IPS-NIHi7 (cell line): ENCODE measurements around the gene DUSP3.

ENCODE experiments used
- DNase-seq: peaks from one replicate; pipeline ENCODE4 v3.0.0; 2012; ENCODE audit warnings: mixed read lengths; ENCODE audit errors: extremely low spot score

Gene DUSP3

DNA sequence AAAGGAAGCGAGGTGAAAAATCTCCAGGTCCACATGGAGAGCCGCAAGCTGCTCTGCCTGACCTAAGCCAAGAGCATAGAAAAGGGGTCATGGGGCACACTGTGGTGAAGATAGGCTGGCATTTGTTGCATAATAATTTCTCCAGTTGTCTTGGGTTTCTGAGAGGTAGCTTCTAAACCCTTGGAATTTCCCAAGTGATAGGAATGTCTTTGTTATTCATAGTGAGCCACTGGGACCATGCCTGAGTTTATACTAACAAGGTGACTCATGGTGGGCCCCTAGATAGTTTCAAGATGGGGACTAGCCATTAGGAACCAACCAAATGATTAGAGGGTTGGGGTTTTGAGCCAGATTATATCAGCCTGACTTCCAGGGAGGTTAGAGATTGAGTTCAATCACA, 45.8 kb downstream of the DUSP3 start:
- DNase-seq = no peak

DNA sequence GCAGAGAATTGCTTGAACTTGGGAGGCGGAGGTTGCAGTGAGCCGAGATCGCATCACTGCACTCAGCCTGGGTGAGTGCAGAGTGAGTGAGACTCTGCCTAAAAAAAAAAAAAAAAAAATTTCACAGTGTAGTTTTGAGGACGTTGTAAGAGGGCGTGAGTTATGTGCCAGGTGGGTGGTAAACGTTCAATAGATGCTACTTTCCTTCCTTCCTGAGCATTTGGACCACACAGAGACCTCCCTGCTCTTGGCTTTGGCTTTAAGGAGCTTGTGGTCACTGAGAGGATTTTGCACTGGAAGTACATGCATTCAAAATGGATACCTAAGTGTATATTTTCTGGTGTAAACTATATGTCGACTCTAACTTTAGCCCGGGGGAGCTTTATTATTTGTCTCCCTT, 50.7 kb downstream of the DUSP3 start:
- no peak for DNase-seq

DNA sequence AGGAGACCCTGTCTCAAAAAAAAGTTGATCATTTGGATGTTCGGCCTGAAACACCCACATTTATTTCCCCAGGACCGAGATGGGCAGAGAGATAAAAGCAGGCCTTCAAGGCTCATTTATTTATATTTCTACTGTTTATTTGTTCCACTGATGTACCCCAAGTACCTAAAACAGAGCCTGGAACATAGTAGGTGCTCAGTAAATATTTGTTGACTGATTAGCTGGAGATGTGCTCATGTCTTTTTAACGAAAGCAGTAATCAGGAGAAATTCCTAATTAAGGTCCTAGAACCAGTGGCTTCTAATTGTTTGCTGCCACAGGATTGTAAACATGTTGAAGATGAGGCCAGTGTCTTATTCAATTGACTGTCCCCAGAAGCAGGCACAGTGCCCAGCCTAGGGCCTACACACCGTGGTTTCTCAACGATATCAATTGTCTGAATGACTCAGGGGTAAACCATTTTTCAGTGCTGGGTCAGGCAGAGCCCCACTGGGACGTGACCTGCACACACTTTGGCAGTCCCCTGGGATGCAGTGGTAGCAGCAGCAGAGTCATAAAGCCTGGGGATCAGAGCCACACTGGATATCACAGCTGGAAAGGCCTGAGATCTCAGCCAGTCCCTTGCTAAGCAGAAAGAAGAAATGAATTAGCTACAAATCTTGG, 54.9 kb downstream of the DUSP3 start:
- DNase-seq = no peak

DNA sequence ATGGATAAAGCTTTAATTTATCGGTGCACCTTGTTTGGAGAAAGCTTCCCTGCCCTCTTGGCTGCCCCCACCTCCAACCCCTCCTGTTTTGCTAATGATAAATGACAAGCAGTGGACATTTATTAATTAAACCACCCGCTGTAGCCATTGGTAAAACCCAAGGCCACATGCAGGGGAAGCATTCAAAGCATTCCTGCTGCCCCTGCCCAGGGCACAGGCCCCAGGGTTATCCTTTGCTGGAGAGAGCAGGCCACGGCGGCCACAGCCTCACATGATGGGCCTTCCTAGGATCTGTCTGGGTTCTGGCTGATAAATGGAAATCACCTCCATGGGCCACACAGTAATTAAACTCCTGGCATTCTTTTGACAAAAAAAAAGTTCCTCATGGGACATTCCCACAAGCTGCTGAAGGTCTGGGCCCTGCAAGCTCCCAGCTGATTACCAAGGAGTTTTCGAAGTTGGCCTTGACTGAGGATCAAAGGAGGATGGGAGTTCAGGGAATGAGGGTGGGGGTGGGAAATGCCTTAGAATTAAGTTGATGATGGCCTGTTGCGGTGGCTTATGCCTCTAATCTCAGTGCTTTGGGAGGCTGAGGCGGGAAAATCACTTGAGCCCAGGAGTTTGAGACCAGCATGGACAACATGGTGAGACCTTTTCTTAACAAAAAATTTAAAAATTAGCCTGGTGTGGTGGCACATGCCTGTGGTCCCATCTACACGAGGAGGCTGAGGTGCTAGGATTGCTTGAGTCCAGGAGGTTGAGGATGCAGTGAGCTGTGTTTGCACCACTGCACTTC, 55.7 kb downstream of the DUSP3 start:
- no peak for DNase-seq

DNA sequence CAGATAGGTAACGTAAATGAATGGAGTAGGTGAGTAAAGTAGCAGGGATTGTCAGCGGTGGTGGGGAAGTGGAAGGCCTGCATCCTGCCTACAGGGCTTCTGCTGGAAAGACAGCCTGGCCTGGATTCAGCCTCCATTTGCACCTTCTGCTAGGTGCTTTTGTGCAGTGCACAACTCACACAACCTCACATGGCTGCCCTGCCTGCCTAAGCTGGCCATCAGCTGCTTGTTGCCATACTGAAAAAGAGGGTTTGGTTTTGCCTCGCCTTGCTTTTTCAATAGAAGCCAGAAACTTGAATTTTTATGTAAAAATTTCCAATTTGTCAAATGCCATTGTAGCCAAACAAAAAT, 56.5 kb downstream of the DUSP3 start:
- DNase-seq = no peak

DNA sequence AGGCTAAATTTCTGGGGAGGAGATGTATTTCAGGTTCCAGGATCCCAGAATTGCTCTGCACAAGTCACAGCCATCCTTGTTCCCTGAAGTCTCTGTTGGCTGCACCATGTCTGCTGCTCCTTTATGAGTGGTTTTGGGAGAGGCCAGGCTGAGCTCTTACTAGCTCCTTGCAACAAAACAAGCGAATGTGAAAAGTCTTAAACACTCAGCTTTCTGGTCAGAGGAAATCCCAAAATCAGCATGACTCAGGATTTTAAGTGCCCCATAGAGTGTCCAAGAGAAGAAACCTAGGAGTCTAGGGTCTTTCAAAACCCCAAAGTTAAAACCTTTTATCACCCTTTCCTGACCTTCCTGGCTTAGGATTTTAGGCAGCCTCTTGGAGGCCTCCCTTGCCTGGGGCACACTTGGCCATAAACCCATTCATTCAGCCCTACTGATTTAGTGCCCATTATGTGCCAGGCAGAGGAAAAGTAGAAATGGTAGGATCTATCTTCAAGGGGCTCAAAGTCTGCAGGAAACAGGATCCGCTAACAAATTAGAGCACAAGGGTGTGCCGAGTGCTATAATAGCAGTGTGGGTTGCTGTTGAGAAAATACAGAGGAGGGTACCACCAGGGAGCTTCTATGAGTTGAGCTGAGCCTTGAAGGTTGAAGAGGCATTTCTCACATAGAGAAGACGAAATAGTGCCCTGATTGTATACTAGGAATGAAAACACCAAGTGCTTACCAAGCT, 57.1 kb downstream of the DUSP3 start:
- no peak for DNase-seq

DNA sequence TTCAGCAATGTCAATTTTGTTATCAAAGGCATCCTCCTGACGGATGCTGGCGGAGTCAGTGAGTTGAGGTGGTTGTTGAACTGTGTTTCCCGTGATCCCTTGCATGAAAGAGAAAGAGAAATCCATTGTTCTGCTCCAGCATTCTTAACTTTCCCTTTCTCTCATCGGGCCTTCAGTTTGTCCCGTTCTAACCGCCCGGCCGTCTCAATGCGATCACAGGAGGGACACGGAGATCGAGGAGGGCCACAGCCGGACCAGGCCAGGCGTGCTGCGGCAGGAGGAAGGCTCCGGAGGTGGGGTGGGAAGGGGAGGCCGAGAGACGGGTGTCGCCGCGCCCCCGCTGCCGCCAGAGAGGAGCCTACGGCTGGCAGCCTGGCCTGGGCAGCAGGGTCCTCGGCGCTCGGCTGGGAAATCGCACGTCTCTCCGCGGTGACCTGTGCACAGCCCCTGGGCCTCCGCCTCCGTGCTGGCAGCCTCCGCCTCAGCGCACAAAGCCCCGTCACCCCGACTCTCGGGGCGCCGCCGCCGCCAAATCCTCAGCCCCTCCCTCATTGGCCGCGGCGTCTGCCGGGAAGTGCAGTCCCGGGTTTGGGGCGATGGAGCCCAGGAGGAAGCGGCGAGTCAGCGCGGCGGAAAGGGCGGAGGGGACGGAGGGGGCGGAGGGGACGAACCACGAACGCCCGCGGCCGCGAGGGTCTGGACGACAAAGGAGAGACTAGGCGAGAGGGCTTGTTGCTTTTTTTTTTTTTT, 58.3 kb downstream of the DUSP3 start:
- peak; percentile 83 for DNase-seq

DNA sequence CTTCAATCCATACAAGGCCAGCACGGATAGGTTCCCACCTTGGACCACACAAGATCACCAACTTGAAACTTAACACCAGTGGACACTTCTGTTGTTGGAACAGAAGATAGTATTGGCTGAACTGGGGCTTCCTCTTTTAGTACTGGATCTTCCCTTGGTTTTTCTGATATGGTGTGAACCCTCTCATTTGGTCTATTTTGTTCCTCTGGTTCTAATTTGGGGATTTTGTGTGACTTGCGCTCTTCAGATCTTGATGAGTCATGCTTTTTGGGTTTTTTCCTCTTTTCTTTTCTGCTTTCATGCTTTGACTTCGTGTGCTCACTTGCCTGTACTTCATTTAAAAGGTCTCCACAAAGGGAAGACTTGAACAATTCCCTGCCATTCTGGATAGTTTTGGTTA, 59.2 kb downstream of the DUSP3 start:
- no peak for DNase-seq

DNA sequence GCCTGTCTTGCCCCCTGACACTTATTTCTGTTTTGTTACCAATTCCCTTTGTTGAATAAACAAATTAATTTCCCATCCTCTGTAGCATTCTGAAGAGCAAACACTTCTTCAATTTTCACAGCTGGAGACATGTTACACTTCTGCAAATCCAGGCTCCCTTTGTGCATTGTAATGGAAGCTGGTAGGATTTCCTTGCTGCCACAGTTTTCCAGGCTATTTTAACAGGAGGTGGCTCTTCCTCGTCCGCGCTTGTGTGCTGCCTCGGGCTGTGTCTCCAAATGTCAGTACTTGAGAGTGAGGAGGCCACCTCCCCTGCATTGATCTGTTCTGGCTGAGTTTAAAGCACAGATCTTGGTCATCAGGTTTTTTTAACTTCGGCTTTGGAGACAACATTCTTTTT, 60.2 kb downstream of the DUSP3 start:
- no peak for DNase-seq

DNA sequence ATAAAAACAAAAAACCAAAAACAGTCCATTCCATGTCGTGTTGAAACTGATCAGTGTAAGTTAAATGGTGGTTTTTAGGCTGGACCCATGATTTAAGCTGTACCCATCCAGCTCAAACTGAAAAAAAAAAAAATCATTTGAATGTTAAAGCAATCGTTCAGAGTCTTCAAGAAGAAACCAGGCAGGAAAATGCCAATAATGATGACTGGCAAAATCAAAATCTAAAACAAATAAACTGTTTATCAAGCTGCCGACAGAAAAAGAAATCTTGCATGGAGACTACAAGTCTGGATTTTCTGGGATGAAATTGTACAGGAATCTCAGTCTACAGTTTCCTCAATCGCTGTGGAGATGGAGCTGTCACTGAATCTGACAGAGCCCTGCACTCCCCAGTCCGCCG, 60.9 kb downstream of the DUSP3 start:
- DNase-seq = no peak
